Raji (cell line): ENCODE results near the gene POLN.

Source experiments
- POLR2A ChIP-seq: IDR thresholded peaks from 2 replicates; pipeline ENCODE4 v1.6.1; 2011; ENCODE audit warnings: low read depth, low read length, control low read depth; ENCODE audit not compliant: insufficient read depth

Gene POLN

GRCh38 chr4:2281575-2282343 lies 39.8 kb upstream of the POLN start:
- TF ChIP-seq POLR2A = peak; percentile 51; the same call in 1 of the 2 replicates

- no peak for TF ChIP-seq POLR2A
Observed at GRCh38 chr4:2280531-2281300, 38.8 kb upstream of the POLN start.

- no peak for TF ChIP-seq POLR2A
Observed at GRCh38 chr4:2277956-2278355, 36.0 kb upstream of the POLN start.

GRCh38 chr4:2276581-2277325 lies 34.8 kb upstream of the POLN start:
- no peak for TF ChIP-seq POLR2A

GRCh38 chr4:2275546-2276251 lies 33.8 kb upstream of the POLN start:
- TF ChIP-seq POLR2A = no peak

GRCh38 chr4:2274320-2275043 lies 32.6 kb upstream of the POLN start:
- no peak for TF ChIP-seq POLR2A

- no peak for TF ChIP-seq POLR2A
Observed at GRCh38 chr4:2273657-2274319, 31.9 kb upstream of the POLN start.

- no peak for TF ChIP-seq POLR2A
Observed at GRCh38 chr4:2273221-2273620, 31.3 kb upstream of the POLN start.

- no peak for TF ChIP-seq POLR2A
Observed at GRCh38 chr4:2272828-2273120, 30.9 kb upstream of the POLN start.

- no peak for TF ChIP-seq POLR2A
Observed at GRCh38 chr4:2272026-2272827, 30.3 kb upstream of the POLN start.

- TF ChIP-seq POLR2A = no peak
Observed at GRCh38 chr4:2271279-2272025, 29.5 kb upstream of the POLN start.

- TF ChIP-seq POLR2A = no peak
Observed at GRCh38 chr4:2270341-2271165, 28.6 kb upstream of the POLN start.
